Psoas muscle (tissue), 8 donors: ENCODE data around the gene GPRC6A. TPM values are rescaled to one million over a fixed set of nuclear protein-coding genes. Genes with fewer than 3 reads are reported as not detected.

Experiments used
- ATAC-seq, 4 donors: fragments of 200-7000 bp; cut with Tn5 transposase; one replicate each; pipeline ENCODE4 v1.9.1; 2020; ENCODE audit warnings: moderate library complexity in 3 of 4, mild to moderate bottlenecking in 2 of 4
- DNase-seq, 2 donors: peaks; one replicate each; pipeline ENCODE4 v3.0.0-alpha.2; 2020
- H3K27ac ChIP-seq: fragments of 200-600 bp; one replicate; pipeline ENCODE4 v1.8.0; 2022
- H3K27me3 ChIP-seq, 3 donors: fragments of 200-600 bp in 1 of 3; one replicate each; pipeline versions ENCODE4 v1.6.1 to v1.8.0; 2013 to 2022; ENCODE audit warnings: low read length in 2 of 3, mild to moderate bottlenecking in 2 of 3, moderate library complexity in 1 of 3; ENCODE audit not compliant: insufficient read depth in 3 of 3
- H3K36me3 ChIP-seq, 2 donors: fragments of 200-600 bp in 1 of 2; one replicate each; pipeline versions ENCODE4 v1.6.1 to v1.8.0; 2013 to 2022; ENCODE audit warnings: low read depth in 1 of 2, mild to moderate bottlenecking in 1 of 2, moderate library complexity in 1 of 2; ENCODE audit not compliant: insufficient read depth in 1 of 2
- H3K4me1 ChIP-seq: fragments of 200-600 bp; one replicate; pipeline ENCODE4 v1.8.0; 2022
- H3K4me3 ChIP-seq: fragments of 200-600 bp; one replicate; pipeline ENCODE4 v1.8.0; 2022; ENCODE audit warnings: mild to moderate bottlenecking
- H3K9me3 ChIP-seq: fragments of 200-600 bp; one replicate; pipeline ENCODE4 v1.8.0; 2022
- WGBS, 3 donors: extraction: QIAGEN DNeasy Blood & Tissue Kit; methylation state at CpG; one replicate each; pipeline versions ENCODE4 v1.1.6 to v1.1.7; 2013; 5-methylcytosine and 5-hydroxymethylcytosine counted together
- intact Hi-C, 2 donors: fragments of 100-400 bp; cut with DNase I; formaldehyde crosslinking; loops; one replicate each; pipeline versions ENCODE4 v1.11.0 to v1.14.2; 2022
- polyA plus RNA-seq, 3 donors: library from polyadenylated mRNA; stranded (reverse); fragments of 200-250 nt; gene quantifications; one replicate each; pipeline ENCODE4 v1.2.3, GENCODE V29; 2013
- total RNA-seq, 4 donors: library from RNA; stranded (reverse); fragmentation: NEBNext Ultra II Directional in 2 of 4; extraction: Animal tissue kit (Norgen Biotek cat#: 25700) in 2 of 4; gene quantifications; one replicate each; pipeline versions ENCODE4 v1.2.1 to v1.2.4, GENCODE V29; 2021 to 2023
- TF ChIP-seq, protein P1 (sequence below): fragments of 200-600 bp; IDR thresholded peaks from one replicate; pipeline ENCODE4 v1.8.0; 2022; ENCODE audit warnings: antibody characterized with exemption
- donor health status: healthy with polysubstance abuse.
- donor health status: DM: no; HTN: no; CAD: no; lungs with moderate emphysema.
- donor health status: Bipolar disorder and iron deficiency.
- donor health status: healthy.
- donor health status: DM: yes; HTN: yes; CAD: no.
- donor health status: DM: no; HTN: no; CAD: no.
- donor health status: DM: no; HTN: no; CAD: no.
- donor health status: DM: yes; HTN: yes; CAD: no.

Gene GPRC6A
- total and polyA plus RNA-seq, 7 donors: not detected

GRCh38 chr6:116763048-116763447 is 65.8 kb downstream of the GPRC6A start:
- H3K4me1 ChIP-seq: no peaks in the 10 kb centered on the region
- H3K27me3 ChIP-seq: peaks cover 0 to 30% (median 7%) of the 10 kb centered on the region in 3 donors
- no peak overlapping the region for H3K4me3 ChIP-seq
- no peak overlapping the region for H3K27ac ChIP-seq
- TF ChIP-seq, protein P1, sequence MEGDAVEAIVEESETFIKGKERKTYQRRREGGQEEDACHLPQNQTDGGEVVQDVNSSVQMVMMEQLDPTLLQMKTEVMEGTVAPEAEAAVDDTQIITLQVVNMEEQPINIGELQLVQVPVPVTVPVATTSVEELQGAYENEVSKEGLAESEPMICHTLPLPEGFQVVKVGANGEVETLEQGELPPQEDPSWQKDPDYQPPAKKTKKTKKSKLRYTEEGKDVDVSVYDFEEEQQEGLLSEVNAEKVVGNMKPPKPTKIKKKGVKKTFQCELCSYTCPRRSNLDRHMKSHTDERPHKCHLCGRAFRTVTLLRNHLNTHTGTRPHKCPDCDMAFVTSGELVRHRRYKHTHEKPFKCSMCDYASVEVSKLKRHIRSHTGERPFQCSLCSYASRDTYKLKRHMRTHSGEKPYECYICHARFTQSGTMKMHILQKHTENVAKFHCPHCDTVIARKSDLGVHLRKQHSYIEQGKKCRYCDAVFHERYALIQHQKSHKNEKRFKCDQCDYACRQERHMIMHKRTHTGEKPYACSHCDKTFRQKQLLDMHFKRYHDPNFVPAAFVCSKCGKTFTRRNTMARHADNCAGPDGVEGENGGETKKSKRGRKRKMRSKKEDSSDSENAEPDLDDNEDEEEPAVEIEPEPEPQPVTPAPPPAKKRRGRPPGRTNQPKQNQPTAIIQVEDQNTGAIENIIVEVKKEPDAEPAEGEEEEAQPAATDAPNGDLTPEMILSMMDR: no peak
- H3K36me3 ChIP-seq: no peaks in the 10 kb centered on the region
- intact Hi-C loops: no loop called here
- ATAC-seq (no peak), DNase-seq (no peak)
- no peaks in the 10 kb centered on the region for H3K9me3 ChIP-seq

- Histone ChIP-seq H3K27ac (no peak overlapping the region), H3K27me3 (peaks cover 3 to 30% (median 7%) of the 10 kb centered on the region in 3 donors), H3K9me3 (no peaks in the 10 kb centered on the region), H3K4me3 (no peak overlapping the region), H3K36me3 (no peaks in the 10 kb centered on the region), H3K4me1 (no peaks in the 10 kb centered on the region)
- ATAC-seq (no peak), DNase-seq (no peak)
- TF ChIP-seq, protein P1: no peak
- intact Hi-C loops: no loop called here
- WGBS, 3 donors: 82 to 97% (median 95%) methylated on average over 1 of the region's 1 CpG
Observed at GRCh38 chr6:116762235-116762634, 66.6 kb downstream of the GPRC6A start.

DNA sequence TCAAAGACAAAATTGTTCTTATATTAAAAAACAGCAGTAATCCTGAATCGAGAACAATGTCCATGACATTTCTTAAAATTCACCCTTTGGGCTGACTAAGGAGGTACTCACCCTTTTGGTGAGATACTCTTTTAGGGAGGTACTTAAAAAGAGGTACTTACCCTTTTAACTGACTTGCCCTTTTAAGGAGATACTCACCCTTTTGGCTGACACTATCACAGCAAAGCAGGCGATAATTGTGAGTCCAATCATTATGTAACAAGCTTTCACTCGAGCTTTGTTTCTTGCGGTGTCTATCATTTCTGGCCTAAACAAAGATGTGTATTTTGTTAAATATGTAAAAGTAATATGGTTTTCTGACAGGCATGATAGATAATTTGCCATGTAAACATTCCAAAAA is 67.1 kb downstream of the GPRC6A start:
- no peaks in the 10 kb centered on the region for H3K9me3 ChIP-seq
- ATAC-seq (no peak), DNase-seq (no peak)
- H3K27me3 ChIP-seq: peaks cover 3 to 26% (median 7%) of the 10 kb centered on the region in 3 donors
- H3K27ac ChIP-seq: no peak overlapping the region
- WGBS, 3 donors: 54 to 61% (median 60%) methylated on average over 4 of the region's 4 CpGs
- intact Hi-C loops: no loop called here
- no peak overlapping the region for H3K4me3 ChIP-seq
- H3K36me3 ChIP-seq: no peaks in the 10 kb centered on the region
- no peaks in the 10 kb centered on the region for H3K4me1 ChIP-seq
- TF ChIP-seq, protein P1: no peak

DNA sequence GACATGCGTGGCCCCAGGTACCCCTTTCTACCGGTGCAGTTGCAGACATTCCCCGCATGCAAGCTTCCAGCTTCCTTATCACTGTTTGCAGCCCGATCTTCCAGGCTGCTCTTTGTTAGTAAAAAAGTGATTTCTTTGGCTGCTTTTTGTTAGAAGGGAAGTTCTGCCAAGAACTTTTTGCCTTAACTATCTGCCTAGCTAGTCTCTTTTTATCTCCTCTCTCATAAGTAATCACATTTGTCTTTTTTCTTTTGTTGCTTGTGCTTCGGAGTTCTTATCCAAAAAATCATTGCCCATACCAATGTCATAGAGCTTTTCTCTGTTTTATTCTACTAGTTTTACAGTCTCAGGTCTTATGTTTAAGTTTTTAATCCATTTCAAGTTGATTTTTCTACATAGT is 83.7 kb downstream of the GPRC6A start:
- intact Hi-C loops: no loop called here
- no peaks in the 10 kb centered on the region for H3K36me3 ChIP-seq
- no peaks in the 10 kb centered on the region for H3K27me3 ChIP-seq
- H3K4me1 ChIP-seq: no peaks in the 10 kb centered on the region
- no peak for DNase-seq
- H3K27ac ChIP-seq: no peak overlapping the region
- TF ChIP-seq, protein P1: no peak
- no peaks in the 10 kb centered on the region for H3K9me3 ChIP-seq
- no peak for ATAC-seq
- no peak overlapping the region for H3K4me3 ChIP-seq
- 82 to 89% (median 83%) methylated on average over 5 of the region's 5 CpGs for WGBS, 3 donors

Other genes starting within 250 kb of the GPRC6A start
- under 1 TPM in 3 of 4 donors, not detected in 1; 0.21 to 0.71 (median 0.38) TPM for gene RSPH4A, start 212.6 kb downstream of the GPRC6A start, total RNA-seq
- gene RSPH4A, start 212.6 kb downstream of the GPRC6A start, polyA plus RNA-seq: under 1 TPM; 0.13 to 0.22 (median 0.14) TPM
- gene ZUP1, start 160.3 kb downstream of the GPRC6A start, total RNA-seq: 1 to 10 TPM; 3.6 to 5.9 (median 4.6) TPM
- 1 to 10 TPM; 3.4 to 9.7 (median 4.6) TPM for gene ZUP1, start 160.3 kb downstream of the GPRC6A start, polyA plus RNA-seq
- gene KPNA5, start 147.9 kb downstream of the GPRC6A start, total RNA-seq: 10 to 100 TPM; 10.2 to 20.7 (median 13.8) TPM
- gene KPNA5, start 147.9 kb downstream of the GPRC6A start, polyA plus RNA-seq: 10 to 100 TPM in 1 of 3 donors, 1 to 10 TPM in 2; 2.7 to 12.7 (median 6.3) TPM
- gene FAM162B, start 63.4 kb downstream of the GPRC6A start, total RNA-seq: 1 to 10 TPM; 1.8 to 7.7 (median 3.4) TPM
- 1 to 10 TPM; 2.3 to 3.7 (median 2.8) TPM for gene FAM162B, start 63.4 kb downstream of the GPRC6A start, polyA plus RNA-seq
- gene RFX6, start 48.2 kb upstream of the GPRC6A start, total RNA-seq: not detected
- not detected for gene RFX6, start 48.2 kb upstream of the GPRC6A start, polyA plus RNA-seq